ENCODE measurements around the gene UGT2A3.

DNA sequence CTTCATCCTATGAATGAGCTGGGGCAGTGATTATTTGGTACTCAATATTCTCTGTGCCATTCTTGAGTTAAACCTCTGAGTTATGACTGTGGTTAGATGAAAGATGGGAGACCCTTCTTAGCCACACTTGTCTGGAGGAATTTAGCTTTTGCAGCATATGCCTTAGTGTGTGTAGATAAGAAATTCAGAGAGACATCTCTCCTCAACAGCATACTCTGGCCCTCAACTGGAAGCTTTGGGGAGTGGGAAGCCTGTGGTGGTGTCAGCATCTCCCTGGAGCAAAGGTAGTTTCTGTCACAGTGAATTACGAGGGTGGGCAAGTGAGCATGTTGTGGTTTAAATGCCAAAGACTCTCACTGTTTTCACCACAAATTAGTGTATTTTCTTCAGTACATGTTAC, 58.7 kb downstream of the UGT2A3 start:
- TF ChIP-seq, protein P1, sequence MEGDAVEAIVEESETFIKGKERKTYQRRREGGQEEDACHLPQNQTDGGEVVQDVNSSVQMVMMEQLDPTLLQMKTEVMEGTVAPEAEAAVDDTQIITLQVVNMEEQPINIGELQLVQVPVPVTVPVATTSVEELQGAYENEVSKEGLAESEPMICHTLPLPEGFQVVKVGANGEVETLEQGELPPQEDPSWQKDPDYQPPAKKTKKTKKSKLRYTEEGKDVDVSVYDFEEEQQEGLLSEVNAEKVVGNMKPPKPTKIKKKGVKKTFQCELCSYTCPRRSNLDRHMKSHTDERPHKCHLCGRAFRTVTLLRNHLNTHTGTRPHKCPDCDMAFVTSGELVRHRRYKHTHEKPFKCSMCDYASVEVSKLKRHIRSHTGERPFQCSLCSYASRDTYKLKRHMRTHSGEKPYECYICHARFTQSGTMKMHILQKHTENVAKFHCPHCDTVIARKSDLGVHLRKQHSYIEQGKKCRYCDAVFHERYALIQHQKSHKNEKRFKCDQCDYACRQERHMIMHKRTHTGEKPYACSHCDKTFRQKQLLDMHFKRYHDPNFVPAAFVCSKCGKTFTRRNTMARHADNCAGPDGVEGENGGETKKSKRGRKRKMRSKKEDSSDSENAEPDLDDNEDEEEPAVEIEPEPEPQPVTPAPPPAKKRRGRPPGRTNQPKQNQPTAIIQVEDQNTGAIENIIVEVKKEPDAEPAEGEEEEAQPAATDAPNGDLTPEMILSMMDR (IDR thresholded peaks at IDR 0.05) = no peak
- no peak for TF ChIP-seq POLR2A (IDR thresholded peaks at IDR 0.05)
